ENCODE results near the gene BMP2.

BMP2 gene

DNA sequence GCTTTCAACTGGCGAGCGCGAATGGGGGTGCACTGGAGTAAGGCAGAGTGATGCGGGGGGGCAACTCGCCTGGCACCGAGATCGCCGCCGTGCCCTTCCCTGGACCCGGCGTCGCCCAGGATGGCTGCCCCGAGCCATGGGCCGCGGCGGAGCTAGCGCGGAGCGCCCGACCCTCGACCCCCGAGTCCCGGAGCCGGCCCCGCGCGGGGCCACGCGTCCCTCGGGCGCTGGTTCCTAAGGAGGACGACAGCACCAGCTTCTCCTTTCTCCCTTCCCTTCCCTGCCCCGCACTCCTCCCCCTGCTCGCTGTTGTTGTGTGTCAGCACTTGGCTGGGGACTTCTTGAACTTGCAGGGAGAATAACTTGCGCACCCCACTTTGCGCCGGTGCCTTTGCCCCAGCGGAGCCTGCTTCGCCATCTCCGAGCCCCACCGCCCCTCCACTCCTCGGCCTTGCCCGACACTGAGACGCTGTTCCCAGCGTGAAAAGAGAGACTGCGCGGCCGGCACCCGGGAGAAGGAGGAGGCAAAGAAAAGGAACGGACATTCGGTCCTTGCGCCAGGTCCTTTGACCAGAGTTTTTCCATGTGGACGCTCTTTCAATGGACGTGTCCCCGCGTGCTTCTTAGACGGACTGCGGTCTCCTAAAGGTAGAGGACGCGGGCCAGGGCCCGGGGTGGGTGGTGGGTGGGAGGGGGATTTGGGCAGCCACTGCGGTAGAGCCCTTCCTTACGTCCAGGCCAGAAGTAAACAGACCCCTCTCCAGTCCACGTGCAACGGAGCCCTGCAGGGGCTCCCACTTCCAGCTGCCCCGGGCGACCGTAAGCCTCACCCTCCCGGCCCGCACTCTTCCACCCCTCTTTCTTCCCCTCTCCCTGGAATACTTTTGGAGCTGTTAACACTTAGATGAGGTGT lies 998 bp downstream of the BMP2 start:
- DNase-seq (ENCODE audit: low spot score) = peak; percentile 22
- TF ChIP-seq, protein P1, sequence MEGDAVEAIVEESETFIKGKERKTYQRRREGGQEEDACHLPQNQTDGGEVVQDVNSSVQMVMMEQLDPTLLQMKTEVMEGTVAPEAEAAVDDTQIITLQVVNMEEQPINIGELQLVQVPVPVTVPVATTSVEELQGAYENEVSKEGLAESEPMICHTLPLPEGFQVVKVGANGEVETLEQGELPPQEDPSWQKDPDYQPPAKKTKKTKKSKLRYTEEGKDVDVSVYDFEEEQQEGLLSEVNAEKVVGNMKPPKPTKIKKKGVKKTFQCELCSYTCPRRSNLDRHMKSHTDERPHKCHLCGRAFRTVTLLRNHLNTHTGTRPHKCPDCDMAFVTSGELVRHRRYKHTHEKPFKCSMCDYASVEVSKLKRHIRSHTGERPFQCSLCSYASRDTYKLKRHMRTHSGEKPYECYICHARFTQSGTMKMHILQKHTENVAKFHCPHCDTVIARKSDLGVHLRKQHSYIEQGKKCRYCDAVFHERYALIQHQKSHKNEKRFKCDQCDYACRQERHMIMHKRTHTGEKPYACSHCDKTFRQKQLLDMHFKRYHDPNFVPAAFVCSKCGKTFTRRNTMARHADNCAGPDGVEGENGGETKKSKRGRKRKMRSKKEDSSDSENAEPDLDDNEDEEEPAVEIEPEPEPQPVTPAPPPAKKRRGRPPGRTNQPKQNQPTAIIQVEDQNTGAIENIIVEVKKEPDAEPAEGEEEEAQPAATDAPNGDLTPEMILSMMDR (IDR thresholded peaks at IDR 0.05; ENCODE audit: extremely low read depth, missing control alignments) = no peak

DNA sequence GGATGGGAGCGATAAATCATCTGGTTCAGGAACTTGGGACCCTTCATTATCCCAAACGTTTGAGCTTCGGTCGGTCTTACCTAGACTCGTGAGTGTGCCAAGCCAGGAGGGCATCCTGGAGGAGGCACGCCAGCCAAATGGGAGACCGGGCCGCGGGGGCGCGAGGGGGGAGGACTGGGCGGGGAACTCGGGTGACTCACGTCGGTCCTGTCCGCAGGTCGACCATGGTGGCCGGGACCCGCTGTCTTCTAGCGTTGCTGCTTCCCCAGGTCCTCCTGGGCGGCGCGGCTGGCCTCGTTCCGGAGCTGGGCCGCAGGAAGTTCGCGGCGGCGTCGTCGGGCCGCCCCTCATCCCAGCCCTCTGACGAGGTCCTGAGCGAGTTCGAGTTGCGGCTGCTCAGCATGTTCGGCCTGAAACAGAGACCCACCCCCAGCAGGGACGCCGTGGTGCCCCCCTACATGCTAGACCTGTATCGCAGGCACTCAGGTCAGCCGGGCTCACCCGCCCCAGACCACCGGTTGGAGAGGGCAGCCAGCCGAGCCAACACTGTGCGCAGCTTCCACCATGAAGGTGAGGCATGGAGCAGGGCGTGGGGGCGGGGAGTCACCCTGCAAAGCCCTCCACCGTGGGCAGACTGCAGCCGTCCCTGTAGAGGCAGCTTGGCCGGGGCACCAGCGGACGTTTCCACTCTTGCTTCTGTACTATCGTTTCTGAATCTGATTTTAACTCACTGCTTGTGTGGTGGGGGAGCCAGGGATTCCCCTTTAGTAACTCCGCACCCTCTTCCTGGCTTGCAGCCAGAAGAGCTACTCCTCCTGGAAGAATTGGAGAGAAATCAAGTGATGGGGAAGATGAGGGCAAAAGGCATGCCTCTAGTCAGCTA lies 2.7 kb downstream of the BMP2 start:
- peak; percentile 17 for DNase-seq (ENCODE audit: low spot score)
- TF ChIP-seq, protein P1 (IDR thresholded peaks at IDR 0.05; ENCODE audit: extremely low read depth, missing control alignments) = no peak

DNA sequence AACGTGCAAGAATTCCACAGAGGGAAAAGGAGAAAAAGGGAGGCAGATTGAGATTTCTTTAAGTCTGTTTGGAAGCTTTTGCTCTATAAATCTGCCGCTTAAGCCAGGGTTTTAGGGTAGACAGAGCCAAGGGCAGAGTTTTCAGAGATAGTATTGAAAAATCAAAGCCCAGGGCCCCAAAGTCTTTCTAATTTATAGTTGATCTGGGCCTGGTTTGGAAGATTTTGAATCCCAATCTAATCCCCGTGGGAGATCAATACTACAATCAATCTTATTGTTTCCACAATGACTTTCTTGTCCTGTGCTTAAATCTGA lies 3.3 kb downstream of the BMP2 start:
- no peak for DNase-seq (ENCODE audit: low spot score)
- TF ChIP-seq, protein P1 (IDR thresholded peaks at IDR 0.05; ENCODE audit: extremely low read depth, missing control alignments) = no peak

DNA sequence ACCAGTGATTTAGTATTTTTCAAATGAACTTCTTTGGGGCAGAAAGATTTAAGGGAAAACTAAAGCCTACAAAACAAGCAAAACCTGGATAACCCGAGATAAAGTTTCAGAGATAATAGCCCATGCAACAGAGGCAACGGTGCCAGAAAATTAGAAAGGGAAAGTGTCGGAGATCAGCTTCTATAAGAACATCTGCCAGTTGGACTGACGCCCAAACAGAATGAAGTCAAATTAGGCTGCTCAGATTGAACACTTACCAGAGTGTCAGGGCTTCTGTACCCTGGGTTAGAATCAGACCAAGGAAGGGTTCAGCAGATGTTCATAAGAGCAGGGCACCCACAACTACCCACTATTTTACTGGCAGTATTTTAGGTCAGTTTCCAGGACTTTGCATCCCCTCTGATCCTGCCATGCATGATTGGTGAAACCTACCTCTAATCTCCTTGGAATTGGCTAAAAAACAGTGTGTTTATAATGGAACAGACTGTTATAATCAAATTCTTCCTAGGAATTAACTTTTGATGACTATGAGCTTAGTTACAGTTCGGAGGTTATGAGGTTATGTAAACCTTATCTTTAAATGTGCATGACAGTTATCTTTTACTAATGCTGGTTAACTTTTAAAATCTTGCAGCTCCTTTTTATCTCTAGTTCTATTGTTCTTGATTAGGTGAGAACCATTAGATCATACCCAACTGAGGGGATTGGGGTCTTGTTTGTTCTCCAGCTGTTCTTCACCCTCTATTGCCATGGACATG lies 13.1 kb downstream of the BMP2 start:
- no peak for DNase-seq (ENCODE audit: low spot score)
- TF ChIP-seq, protein P1 (IDR thresholded peaks at IDR 0.05; ENCODE audit: extremely low read depth, missing control alignments) = no peak

DNA sequence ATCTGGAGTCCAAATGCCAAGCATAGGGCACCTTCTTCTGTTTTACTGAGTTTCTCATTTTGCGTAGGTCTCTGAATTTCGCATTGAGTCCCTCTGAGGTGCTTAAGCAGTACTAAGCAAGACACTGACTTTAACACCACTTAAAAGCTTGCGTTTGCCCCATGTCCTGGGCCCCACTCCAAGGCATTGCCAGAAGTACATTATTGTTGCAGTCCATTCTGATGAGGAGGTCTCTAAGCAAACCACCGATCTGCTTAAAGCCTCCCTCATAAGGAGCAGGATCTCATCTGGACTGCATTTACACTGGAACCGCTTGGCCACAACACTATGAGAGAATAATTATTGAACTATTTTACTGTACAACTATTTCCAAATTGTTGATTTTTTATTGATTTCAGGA lies 16.3 kb downstream of the BMP2 start:
- TF ChIP-seq, protein P1 (IDR thresholded peaks at IDR 0.05; ENCODE audit: extremely low read depth, missing control alignments) = no peak
- DNase-seq (ENCODE audit: low spot score) = no peak

DNA sequence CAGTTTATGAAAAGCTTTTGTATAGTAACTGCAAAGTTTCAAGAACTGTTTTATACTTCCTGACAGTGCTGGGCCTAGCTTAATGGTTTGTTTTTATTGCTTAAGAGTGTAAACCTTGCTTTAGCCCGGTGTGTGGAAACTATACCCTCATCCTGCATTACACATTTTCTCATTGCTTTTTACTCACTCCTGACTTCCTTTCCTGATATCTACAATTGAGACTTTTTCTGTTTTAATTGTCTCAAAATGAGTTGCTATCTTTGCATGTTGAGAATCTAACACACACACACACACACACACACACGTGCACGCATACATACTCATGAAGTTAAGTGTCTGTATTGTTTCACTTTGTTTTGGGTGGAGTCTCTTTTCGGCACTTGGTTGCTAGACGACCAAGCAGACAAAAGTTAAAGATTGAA lies 16.7 kb downstream of the BMP2 start:
- TF ChIP-seq, protein P1 (IDR thresholded peaks at IDR 0.05; ENCODE audit: extremely low read depth, missing control alignments) = no peak
- DNase-seq (ENCODE audit: low spot score) = no peak

Data from GM20000 (cell line).